GM12878 (cell line): Measurements from ENCODE around the gene DISP2. TPM values are rescaled to one million over a fixed set of nuclear protein-coding genes. Genes with fewer than 3 reads are reported as not detected.
A peak's percentile ranks its signal among the peaks of the same experiment; 100 is the strongest.

ENCODE experiments used
- CEBPZ ChIP-seq: fragments of 150-350 bp; IDR thresholded peaks from 2 replicates; pipeline ENCODE4 v1.6.1; 2016; ENCODE audit warnings: low read depth, low read length
- CREM ChIP-seq: IDR thresholded peaks from 2 replicates; pipeline ENCODE4 v1.6.1; 2014; ENCODE audit warnings: antibody characterized with exemption, low read depth
- EED ChIP-seq: sonication (generic); IDR thresholded peaks from 2 replicates; pipeline ENCODE4 v1.6.1; 2016; ENCODE audit warnings: antibody characterized with exemption, low read depth
- ESRRA ChIP-seq: IDR thresholded peaks from 2 replicates; pipeline ENCODE4 v1.6.1; 2012; ENCODE audit warnings: mild to moderate bottlenecking, low read length, improper control_type of control experiment
- FOS ChIP-seq: IDR thresholded peaks from 3 replicates; pipeline ENCODE4 v1.6.1; 2011; ENCODE audit warnings: borderline replicate concordance; ENCODE audit not compliant: insufficient read length; ENCODE audit errors: extremely low read depth
- FOXK2 ChIP-seq: fragments of 450-650 bp; IDR thresholded peaks from 2 replicates; pipeline ENCODE4 v1.6.1; 2017; ENCODE audit warnings: mild to moderate bottlenecking, moderate library complexity
- HCFC1 ChIP-seq: fragments of 150-350 bp; IDR thresholded peaks from 2 replicates; pipeline ENCODE4 v1.6.1; 2014; ENCODE audit warnings: low read length
- HDAC6 ChIP-seq: fragments of 200-600 bp; sonication (generic); IDR thresholded peaks from one replicate; pipeline ENCODE4 v1.8.0; 2017; ENCODE audit warnings: antibody characterized with exemption; ENCODE audit not compliant: unreplicated experiment
- IKZF2 ChIP-seq, 2 experiments: fragments of 450-650 bp; IDR thresholded peaks; 2 replicates each; pipeline ENCODE4 v1.6.1; 2017; ENCODE audit warnings: mild to moderate bottlenecking in 2 of 2, moderate library complexity in 2 of 2
- KAT2A ChIP-seq: conservative IDR thresholded peaks from 2 replicates; pipeline ENCODE4 v1.6.1; 2011; ENCODE audit warnings: low read depth, low read length; ENCODE audit not compliant: control insufficient read depth
- MEF2B ChIP-seq: fragments of 450-650 bp; IDR thresholded peaks from 2 replicates; pipeline ENCODE4 v1.6.1; 2018; ENCODE audit warnings: mild to moderate bottlenecking, moderate library complexity; ENCODE audit not compliant: partially characterized antibody, poor library complexity, severe bottlenecking
- MTA3 ChIP-seq: IDR thresholded peaks from 2 replicates; pipeline ENCODE4 v1.6.1; 2012; ENCODE audit warnings: low read length, inconsistent platforms, borderline replicate concordance
- NBN ChIP-seq: fragments of 450-650 bp; IDR thresholded peaks from 2 replicates; pipeline ENCODE4 v1.6.1; 2016
- NR2C1 ChIP-seq: fragments of 450-650 bp; IDR thresholded peaks from 2 replicates; pipeline ENCODE4 v1.6.1; 2017; ENCODE audit warnings: antibody characterized with exemption, mild to moderate bottlenecking, moderate library complexity
- NRF1 ChIP-seq: conservative IDR thresholded peaks from 2 replicates; pipeline ENCODE4 v1.6.1; 2011; ENCODE audit warnings: mild to moderate bottlenecking, low read depth, low read length, improper control_type of control experiment
- POLR2A ChIP-seq: IDR thresholded peaks from 2 replicates; pipeline ENCODE4 v1.6.1; 2011; ENCODE audit warnings: low read depth, mild to moderate bottlenecking, low read length
- POLR2AphosphoS2 ChIP-seq: IDR thresholded peaks from 2 replicates; pipeline ENCODE4 v1.6.1; 2011; ENCODE audit warnings: low read depth, mild to moderate bottlenecking, low read length, improper control_type of control experiment, moderate library complexity
- RAD51 ChIP-seq: fragments of 450-650 bp; IDR thresholded peaks from 2 replicates; pipeline ENCODE4 v1.6.1; 2016; ENCODE audit warnings: moderate library complexity, mild to moderate bottlenecking, inconsistent platforms
- RBBP5 ChIP-seq: fragments of 200-600 bp; sonication (generic); conservative IDR thresholded peaks from 2 replicates; pipeline ENCODE4 v1.6.1; 2016
- SIN3A ChIP-seq: IDR thresholded peaks from 2 replicates; pipeline ENCODE4 v1.6.1; 2012; ENCODE audit warnings: low read depth, low read length, improper control_type of control experiment
- SPI1 ChIP-seq: IDR thresholded peaks from 2 replicates; pipeline ENCODE4 v1.6.1; 2011; ENCODE audit warnings: low read depth, mild to moderate bottlenecking, low read length, moderate library complexity, borderline replicate concordance; ENCODE audit not compliant: insufficient read depth
- ZNF384 ChIP-seq: IDR thresholded peaks from 2 replicates; pipeline ENCODE4 v1.6.1; 2012; ENCODE audit warnings: low read depth, mild to moderate bottlenecking, low read length, improper control_type of control experiment, borderline replicate concordance
- polyA plus RNA-seq, 11 experiments: library from polyadenylated mRNA; depleted of rRNA in 4 of 11; unstranded in 6 of 11; stranded (reverse) in 5 of 11; fragments of >200 nt; fragmentation: Nextera tagmentation in 4 of 11; fragmentation: Illumina TruSeq in 1 of 11; extraction: Ambion mirVana in 4 of 11; extraction: Trizol in 1 of 11; gene quantifications; 1 replicate in 1 of 11; 2 replicates in 10 of 11; pipeline versions ENCODE4 v1.2.1 to v1.2.3, GENCODE V29; 2011 to 2016; ENCODE audit warnings: inconsistent platforms in 2 of 11, missing spikeins in 2 of 11, low read depth in 1 of 11
- total RNA-seq, 4 experiments: library from RNA; depleted of rRNA in 3 of 4; stranded (reverse); fragments of >200 nt in 3 of 4; fragmentation: Illumina TruSeq in 1 of 4; extraction: Trizol in 1 of 4; gene quantifications; 2 replicates each; pipeline versions ENCODE4 v1.2.1 to v1.2.3, GENCODE V29; 2013 to 2021
- TF ChIP-seq, protein P1 (sequence below), 3 experiments: IDR thresholded peaks in 2 of 3; conservative IDR thresholded peaks in 1 of 3; 2 replicates each; pipeline ENCODE4 v1.5.1; 2011; ENCODE audit warnings: low read depth in 3 of 3, low read length in 3 of 3, mild to moderate bottlenecking in 3 of 3, control low read depth in 2 of 3, moderate library complexity in 2 of 3, inconsistent platforms in 1 of 3, mixed read lengths in 1 of 3; ENCODE audit not compliant: control insufficient read depth in 2 of 3, insufficient read depth in 1 of 3; ENCODE audit errors: extremely low read depth in 1 of 3
- TF ChIP-seq, protein P2 (sequence below): IDR thresholded peaks from 2 replicates; pipeline ENCODE4 v1.6.1; 2011; ENCODE audit warnings: borderline replicate concordance, low read depth, mild to moderate bottlenecking, moderate library complexity, mixed read lengths, low read length; ENCODE audit not compliant: insufficient read depth; ENCODE audit errors: extremely low read length
- TF ChIP-seq, protein P3 (sequence below): fragments of 150-350 bp; IDR thresholded peaks from 2 replicates; pipeline ENCODE4 v1.6.1; 2014; ENCODE audit warnings: mild to moderate bottlenecking, low read depth, low read length

The DISP2 gene
- total and polyA plus RNA-seq, 10 of the 15 experiments (the other 5 are each of a cell fraction or from before 2014, with no cell fraction given): under 0.01 to 0.20 (median 0.12) TPM; not detected in 7

DNA sequence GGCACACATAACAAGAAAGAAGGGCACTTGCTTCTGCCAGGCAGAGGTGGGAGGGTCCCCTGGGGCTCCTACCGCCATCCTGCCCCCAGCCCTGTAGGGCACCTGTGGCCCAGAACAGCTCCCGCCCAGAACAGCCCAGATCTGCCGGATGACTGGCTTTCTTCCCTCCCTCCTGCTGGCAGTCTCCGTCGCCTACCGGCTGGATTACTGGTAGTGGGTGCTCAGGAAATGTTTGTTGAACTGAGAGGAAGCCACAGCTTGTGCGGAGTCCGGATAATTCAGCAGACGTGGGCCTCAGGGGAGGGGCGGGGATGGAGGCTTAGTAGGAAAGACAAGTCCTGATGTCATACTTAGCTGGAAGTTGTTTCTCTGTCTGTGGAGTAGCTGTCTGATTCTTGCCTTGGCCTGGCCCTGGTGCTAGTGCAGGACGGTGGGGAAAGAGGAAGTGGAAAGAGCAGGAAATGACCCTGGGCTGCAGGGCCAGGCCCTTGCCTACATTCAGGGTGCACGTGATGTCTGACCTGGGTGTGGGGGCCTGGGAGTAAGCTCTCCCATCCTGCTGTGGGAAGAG, 24.0 kb upstream of the DISP2 start (continued):
- TF ChIP-seq MTA3: no peak
- TF ChIP-seq SPI1: peak; percentile 93
- TF ChIP-seq MEF2B: no peak
- no peak for TF ChIP-seq RBBP5
- TF ChIP-seq, protein P1, sequence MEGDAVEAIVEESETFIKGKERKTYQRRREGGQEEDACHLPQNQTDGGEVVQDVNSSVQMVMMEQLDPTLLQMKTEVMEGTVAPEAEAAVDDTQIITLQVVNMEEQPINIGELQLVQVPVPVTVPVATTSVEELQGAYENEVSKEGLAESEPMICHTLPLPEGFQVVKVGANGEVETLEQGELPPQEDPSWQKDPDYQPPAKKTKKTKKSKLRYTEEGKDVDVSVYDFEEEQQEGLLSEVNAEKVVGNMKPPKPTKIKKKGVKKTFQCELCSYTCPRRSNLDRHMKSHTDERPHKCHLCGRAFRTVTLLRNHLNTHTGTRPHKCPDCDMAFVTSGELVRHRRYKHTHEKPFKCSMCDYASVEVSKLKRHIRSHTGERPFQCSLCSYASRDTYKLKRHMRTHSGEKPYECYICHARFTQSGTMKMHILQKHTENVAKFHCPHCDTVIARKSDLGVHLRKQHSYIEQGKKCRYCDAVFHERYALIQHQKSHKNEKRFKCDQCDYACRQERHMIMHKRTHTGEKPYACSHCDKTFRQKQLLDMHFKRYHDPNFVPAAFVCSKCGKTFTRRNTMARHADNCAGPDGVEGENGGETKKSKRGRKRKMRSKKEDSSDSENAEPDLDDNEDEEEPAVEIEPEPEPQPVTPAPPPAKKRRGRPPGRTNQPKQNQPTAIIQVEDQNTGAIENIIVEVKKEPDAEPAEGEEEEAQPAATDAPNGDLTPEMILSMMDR (IDR thresholded peaks at IDR 0.05 in 2 of 3, conservative IDR thresholded peaks at IDR 0.05 in 1 of 3; ENCODE audit: control insufficient read depth in 2 of 3, extremely low read depth in 1 of 3, insufficient read depth in 1 of 3, low read depth in 3 of 3, low read length in 3 of 3): no peak
- TF ChIP-seq, protein P2, sequence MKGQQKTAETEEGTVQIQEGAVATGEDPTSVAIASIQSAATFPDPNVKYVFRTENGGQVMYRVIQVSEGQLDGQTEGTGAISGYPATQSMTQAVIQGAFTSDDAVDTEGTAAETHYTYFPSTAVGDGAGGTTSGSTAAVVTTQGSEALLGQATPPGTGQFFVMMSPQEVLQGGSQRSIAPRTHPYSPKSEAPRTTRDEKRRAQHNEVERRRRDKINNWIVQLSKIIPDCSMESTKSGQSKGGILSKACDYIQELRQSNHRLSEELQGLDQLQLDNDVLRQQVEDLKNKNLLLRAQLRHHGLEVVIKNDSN: peak; percentile 34
- TF ChIP-seq CEBPZ: no peak
- TF ChIP-seq NR2C1: no peak
- TF ChIP-seq RAD51: no peak
- no peak for TF ChIP-seq SIN3A
- no peak for TF ChIP-seq POLR2AphosphoS2
- TF ChIP-seq HDAC6: no peak
- TF ChIP-seq POLR2A: no peak
- no peak for TF ChIP-seq ESRRA
- TF ChIP-seq EED: 0 out of 2 replicates have a peak, but pooled peaks have one; percentile 26
- no peak for TF ChIP-seq NBN
- TF ChIP-seq, protein P3, sequence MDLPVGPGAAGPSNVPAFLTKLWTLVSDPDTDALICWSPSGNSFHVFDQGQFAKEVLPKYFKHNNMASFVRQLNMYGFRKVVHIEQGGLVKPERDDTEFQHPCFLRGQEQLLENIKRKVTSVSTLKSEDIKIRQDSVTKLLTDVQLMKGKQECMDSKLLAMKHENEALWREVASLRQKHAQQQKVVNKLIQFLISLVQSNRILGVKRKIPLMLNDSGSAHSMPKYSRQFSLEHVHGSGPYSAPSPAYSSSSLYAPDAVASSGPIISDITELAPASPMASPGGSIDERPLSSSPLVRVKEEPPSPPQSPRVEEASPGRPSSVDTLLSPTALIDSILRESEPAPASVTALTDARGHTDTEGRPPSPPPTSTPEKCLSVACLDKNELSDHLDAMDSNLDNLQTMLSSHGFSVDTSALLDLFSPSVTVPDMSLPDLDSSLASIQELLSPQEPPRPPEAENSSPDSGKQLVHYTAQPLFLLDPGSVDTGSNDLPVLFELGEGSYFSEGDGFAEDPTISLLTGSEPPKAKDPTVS: no peak
- no peak for TF ChIP-seq KAT2A
- TF ChIP-seq IKZF2 (IDR thresholded peaks at IDR 0.05): no peak
- no peak for TF ChIP-seq NRF1
- TF ChIP-seq ZNF384: no peak
- TF ChIP-seq FOXK2: no peak
- no peak for TF ChIP-seq FOS
- no peak for TF ChIP-seq CREM
- TF ChIP-seq HCFC1: no peak
